BJ (cell line): Measurements from ENCODE around the gene ADAM10. TPM values are rescaled to one million over a fixed set of nuclear protein-coding genes. Genes with fewer than 3 reads are reported as not detected.

Source experiments
- CTCF ChIA-PET: fragments of 350-600 bp; formaldehyde crosslinking; extraction: SDS; loops from one replicate; lab custom pipeline; 2021; ENCODE audit warnings: antibody characterized with exemption, inconsistent platforms; lab: Yijun Ruan, JAX
- POLR2A ChIA-PET: fragments of 300-600 bp; sonication (Branson Sonifier 250); formaldehyde crosslinking; extraction: SDS; loops from one replicate; lab custom pipeline; 2021; ENCODE audit warnings: antibody characterized with exemption; lab: Charles Lee
- DNase-seq: peaks from one replicate; pipeline ENCODE4 v3.0.0-alpha.2; 2011; ENCODE audit warnings: low read depth
- H3K27me3 ChIP-seq: 2 replicates; pipeline ENCODE4 v1.6.0; 2011; ENCODE audit warnings: low read length; ENCODE audit not compliant: control insufficient read depth, insufficient read depth
- H3K36me3 ChIP-seq: 2 replicates; pipeline ENCODE4 v1.5.1; 2011; ENCODE audit warnings: low read length; ENCODE audit not compliant: control insufficient read depth, insufficient read depth
- H3K4me3 ChIP-seq: 2 replicates; pipeline ENCODE4 v1.5.1; 2011; ENCODE audit warnings: low read depth, mild to moderate bottlenecking, control low read depth, low read length
- polyA plus RNA-seq: library from polyadenylated mRNA; depleted of rRNA; stranded (reverse); fragments of >200 nt; gene quantifications from 2 replicates; pipeline ENCODE4 v1.2.3, GENCODE V29; 2011
- TF ChIP-seq, protein P1 (sequence below): IDR thresholded peaks from 2 replicates; pipeline ENCODE4 v1.5.1; 2011; ENCODE audit warnings: low read depth, mild to moderate bottlenecking, control low read depth, inconsistent platforms, low read length, moderate library complexity; ENCODE audit not compliant: insufficient read depth

ADAM10 gene
- polyA plus RNA-seq, 1 experiment = 106 TPM

DNA sequence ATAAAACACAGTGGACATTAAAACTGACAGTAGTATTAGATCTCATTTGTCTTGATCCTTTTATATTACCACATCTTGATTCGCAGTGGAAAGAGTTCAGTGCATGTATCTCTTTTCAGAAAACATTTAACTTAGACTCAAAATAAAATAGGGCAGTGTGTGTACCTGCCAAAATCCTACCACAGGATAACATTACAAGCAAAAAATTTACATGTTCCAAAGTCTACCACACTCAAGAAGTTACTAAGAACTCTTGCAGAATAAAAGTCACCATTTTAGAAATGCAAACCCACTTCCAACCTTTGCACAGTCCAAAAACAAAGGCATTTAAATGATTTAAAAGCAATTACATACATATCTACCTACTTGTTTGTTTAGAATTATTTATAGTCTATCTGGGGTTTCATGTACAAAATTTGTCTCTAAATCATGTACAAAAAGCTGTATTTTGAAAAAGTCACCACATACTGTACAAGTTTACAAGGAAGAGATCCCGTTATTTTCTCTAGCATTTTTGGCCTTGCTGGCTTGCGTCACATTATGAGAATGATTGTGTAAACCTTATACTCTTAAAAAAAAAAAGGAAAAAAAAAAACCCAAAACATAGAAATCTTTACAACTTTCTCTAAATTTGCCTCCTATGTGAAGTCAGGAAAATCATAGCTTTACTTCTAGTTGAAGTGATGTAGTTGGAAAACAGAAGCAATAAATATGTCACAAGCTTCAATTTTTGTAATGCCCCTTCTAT lies 153.8 kb downstream of the ADAM10 start:
- POLR2A ChIA-PET = no interaction called here
- no peaks in the 10 kb centered on the region for H3K36me3 ChIP-seq
- CTCF ChIA-PET = no interaction called here

DNA sequence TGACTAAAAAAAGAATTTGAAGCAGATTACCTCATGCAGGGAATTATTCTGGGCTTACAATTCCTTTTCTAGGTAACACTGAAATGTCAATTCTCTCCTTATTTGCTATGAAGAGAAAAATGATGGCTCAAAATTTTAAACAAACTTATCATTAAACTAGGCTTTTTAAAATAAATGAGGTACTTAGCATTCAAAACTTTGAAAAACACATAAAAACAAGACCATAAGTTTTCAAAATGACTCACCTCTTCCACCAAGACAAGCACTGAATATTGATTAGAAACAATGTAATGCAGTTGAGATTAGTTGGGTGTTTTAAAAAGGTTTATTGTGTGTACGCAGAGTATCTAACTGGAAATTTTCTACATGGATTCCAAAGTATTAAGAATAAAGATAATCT lies 154.6 kb downstream of the ADAM10 start:
- DNase-seq = no peak
- ChIA-PET CTCF (no interaction called here), POLR2A (interaction anchor here (0.6 kb wide), 1 partner anchor 1219 kb away, joined by 4 read pairs; the partner anchor contains the start of gene CGNL1)
- TF ChIP-seq, protein P1, sequence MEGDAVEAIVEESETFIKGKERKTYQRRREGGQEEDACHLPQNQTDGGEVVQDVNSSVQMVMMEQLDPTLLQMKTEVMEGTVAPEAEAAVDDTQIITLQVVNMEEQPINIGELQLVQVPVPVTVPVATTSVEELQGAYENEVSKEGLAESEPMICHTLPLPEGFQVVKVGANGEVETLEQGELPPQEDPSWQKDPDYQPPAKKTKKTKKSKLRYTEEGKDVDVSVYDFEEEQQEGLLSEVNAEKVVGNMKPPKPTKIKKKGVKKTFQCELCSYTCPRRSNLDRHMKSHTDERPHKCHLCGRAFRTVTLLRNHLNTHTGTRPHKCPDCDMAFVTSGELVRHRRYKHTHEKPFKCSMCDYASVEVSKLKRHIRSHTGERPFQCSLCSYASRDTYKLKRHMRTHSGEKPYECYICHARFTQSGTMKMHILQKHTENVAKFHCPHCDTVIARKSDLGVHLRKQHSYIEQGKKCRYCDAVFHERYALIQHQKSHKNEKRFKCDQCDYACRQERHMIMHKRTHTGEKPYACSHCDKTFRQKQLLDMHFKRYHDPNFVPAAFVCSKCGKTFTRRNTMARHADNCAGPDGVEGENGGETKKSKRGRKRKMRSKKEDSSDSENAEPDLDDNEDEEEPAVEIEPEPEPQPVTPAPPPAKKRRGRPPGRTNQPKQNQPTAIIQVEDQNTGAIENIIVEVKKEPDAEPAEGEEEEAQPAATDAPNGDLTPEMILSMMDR = no peak
- H3K36me3 ChIP-seq = no peaks in the 10 kb centered on the region
- H3K27me3 ChIP-seq = no peaks in the 10 kb centered on the region
- no peak overlapping the region for H3K4me3 ChIP-seq

More for the DNA sequence above, 153.8 kb downstream of the ADAM10 start:
- no peak overlapping the region for H3K4me3 ChIP-seq
- H3K27me3 ChIP-seq = no peaks in the 10 kb centered on the region
- TF ChIP-seq, protein P1 = no peak
- no peak for DNase-seq

DNA sequence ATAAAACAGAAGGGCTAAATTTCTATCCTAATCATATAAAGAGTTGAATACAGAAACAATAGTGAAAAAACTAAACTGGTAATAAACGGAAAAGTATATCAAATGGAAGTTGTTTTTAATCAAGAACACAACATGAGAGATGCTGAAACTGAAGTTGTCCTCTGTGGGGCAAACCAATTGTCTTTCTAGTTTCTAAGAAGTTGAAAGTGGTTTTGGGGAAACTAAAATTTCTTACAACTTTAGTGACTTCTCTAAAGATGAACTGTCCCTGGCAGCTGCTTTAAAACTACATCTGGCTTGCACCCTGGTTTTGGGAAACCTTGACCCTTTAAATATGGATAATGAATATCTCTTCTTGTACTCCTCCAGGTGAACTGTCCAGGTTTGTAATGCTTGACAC lies 155.6 kb downstream of the ADAM10 start:
- H3K27me3 ChIP-seq = no peaks in the 10 kb centered on the region
- ChIA-PET CTCF (no interaction called here), POLR2A (no interaction called here)
- H3K36me3 ChIP-seq = no peaks in the 10 kb centered on the region
- H3K4me3 ChIP-seq = no peak overlapping the region
- DNase-seq = no peak
- TF ChIP-seq, protein P1 = no peak

DNA sequence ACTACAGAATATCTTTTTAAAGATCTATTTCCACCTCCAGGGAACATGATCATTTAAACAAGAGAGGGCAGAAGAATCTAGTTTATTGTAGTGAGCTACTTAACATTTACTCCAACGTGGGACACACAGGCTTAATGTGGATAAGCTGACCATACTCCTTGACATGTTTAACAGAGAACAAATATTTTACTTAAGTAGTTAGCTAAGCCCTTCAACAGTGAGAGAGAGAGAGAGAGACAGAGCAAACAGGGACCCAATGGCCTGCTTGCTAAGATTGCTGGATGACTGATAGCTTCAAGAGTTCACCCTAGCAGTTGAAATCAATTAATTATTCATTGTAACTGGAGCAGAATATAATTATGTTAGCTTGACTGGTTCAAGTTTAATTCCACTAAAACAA lies 158.6 kb downstream of the ADAM10 start:
- Histone ChIP-seq H3K36me3 (no peaks in the 10 kb centered on the region), H3K4me3 (no peak overlapping the region), H3K27me3 (no peaks in the 10 kb centered on the region)
- TF ChIP-seq, protein P1 = no peak
- ChIA-PET POLR2A (no interaction called here), CTCF (no interaction called here)
- DNase-seq = no peak

DNA sequence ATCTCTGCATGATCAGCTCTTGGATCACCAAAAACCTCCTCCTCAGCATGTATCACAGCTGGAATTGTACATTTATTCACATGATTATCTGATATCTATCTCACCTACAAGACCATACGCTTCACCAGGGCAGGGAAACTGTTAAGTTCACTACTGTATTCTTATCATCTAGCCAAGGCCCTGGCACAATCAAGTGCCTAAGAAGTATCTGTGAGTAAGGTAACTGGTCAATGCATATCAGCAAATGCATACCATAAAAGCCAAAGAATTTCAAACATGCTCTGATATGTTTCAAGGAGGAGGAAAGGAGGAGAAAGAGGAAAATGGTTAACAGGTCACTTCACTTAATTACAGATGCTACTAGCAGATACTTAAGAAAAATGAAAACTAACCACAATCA lies 159.3 kb downstream of the ADAM10 start:
- TF ChIP-seq, protein P1 = no peak
- CTCF ChIA-PET = no interaction called here
- no peak overlapping the region for H3K4me3 ChIP-seq
- H3K36me3 ChIP-seq = no peaks in the 10 kb centered on the region
- no peaks in the 10 kb centered on the region for H3K27me3 ChIP-seq
- POLR2A ChIA-PET = no interaction called here
- DNase-seq = no peak
